ENCODE measurements around the gene KIF11. TPM values are rescaled to one million over a fixed set of nuclear protein-coding genes. Genes with fewer than 3 reads are reported as not detected.

KIF11 gene
- total and polyA plus RNA-seq, 10 donors, result 0.93 to 7.3 (median 4.2) TPM

DNA sequence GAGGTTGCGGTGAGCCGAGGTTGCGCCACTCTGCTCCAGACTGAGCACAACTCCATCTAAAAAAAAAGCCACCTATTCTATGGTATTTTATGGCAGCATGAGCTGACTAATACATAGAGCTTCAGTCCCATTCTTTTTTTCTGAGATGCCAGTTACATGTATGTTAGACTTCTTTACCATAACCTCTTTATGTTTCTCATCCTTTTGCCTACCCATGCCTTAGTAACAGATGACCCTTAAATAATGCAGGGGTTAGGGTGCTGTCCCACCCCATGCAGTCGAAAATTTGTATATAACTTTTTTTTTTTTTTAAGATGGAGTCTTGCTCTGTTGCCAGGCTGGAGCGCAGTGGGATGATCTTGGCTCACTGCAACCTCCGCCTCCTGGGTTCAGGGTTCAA lies 74.1 kb downstream of the KIF11 start:
- Histone ChIP-seq H3K4me3 (no peak overlapping the region), H3K27ac (no peak overlapping the region)
- 95 to 97% (median 95%) methylated on average over 6 of the region's 6 CpGs for WGBS, 5 donors

DNA sequence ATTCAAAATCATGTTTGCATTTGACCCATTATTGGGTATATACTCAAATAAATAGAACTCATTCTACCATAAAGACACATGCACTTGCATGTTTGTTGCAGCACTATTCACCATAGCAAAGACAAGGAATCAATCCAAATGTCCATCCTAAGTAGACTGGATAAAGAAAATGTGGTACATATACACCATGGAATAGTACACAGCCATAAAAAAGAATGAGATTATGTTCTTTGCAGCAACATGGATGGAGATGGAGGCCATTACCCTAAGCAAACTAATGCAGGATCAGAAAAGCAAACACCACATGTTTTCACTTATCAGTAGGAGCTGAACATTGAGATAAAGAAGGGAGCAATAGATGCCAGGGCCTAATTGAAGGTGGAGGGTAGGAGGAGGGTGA lies 84.8 kb downstream of the KIF11 start:
- TF ChIP-seq POLR2A (IDR thresholded peaks at IDR 0.05), result no peak
- no peak for TF ChIP-seq POLR2AphosphoS5 (IDR thresholded peaks at IDR 0.05)
- TF ChIP-seq, protein P1, sequence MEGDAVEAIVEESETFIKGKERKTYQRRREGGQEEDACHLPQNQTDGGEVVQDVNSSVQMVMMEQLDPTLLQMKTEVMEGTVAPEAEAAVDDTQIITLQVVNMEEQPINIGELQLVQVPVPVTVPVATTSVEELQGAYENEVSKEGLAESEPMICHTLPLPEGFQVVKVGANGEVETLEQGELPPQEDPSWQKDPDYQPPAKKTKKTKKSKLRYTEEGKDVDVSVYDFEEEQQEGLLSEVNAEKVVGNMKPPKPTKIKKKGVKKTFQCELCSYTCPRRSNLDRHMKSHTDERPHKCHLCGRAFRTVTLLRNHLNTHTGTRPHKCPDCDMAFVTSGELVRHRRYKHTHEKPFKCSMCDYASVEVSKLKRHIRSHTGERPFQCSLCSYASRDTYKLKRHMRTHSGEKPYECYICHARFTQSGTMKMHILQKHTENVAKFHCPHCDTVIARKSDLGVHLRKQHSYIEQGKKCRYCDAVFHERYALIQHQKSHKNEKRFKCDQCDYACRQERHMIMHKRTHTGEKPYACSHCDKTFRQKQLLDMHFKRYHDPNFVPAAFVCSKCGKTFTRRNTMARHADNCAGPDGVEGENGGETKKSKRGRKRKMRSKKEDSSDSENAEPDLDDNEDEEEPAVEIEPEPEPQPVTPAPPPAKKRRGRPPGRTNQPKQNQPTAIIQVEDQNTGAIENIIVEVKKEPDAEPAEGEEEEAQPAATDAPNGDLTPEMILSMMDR (IDR thresholded peaks at IDR 0.05 in 8 of 11, conservative IDR thresholded peaks at IDR 0.05 in 3 of 11), result no peak
- Histone ChIP-seq H3K4me3 (no peak overlapping the region), H3K9me3 (peaks cover 0 to 5% (median 0%) of the 10 kb centered on the region in 8 donors), H3K4me1 (no peaks in the 10 kb centered on the region), H3K27me3 (replicated peaks in 1 of 7) (no peaks in the 10 kb centered on the region), H3K36me3 (no peaks in the 10 kb centered on the region), H3K27ac (no peak overlapping the region)
- no peak for DNase-seq
- intact Hi-C loops (cut with DNase I; ENCODE audit: low total_unique reads), result no loop called here

More for the DNA sequence above, 74.1 kb downstream of the KIF11 start:
- Histone ChIP-seq H3K9me3 (peaks cover 14 to 31% (median 24%) of the 10 kb centered on the region in 8 donors), H3K36me3 (no peaks in the 10 kb centered on the region), H3K4me1 (no peaks in the 10 kb centered on the region), H3K27me3 (replicated peaks in 1 of 7) (no peaks in the 10 kb centered on the region)
- intact Hi-C loops (cut with DNase I; ENCODE audit: low total_unique reads), result no loop called here
- TF ChIP-seq, protein P1 (IDR thresholded peaks at IDR 0.05 in 8 of 11, conservative IDR thresholded peaks at IDR 0.05 in 3 of 11), result no peak
- TF ChIP-seq POLR2AphosphoS5 (IDR thresholded peaks at IDR 0.05) (no peak), POLR2A (IDR thresholded peaks at IDR 0.05) (no peak)
- DNase-seq, result no peak

- Histone ChIP-seq H3K4me1 (no peaks in the 10 kb centered on the region), H3K36me3 (no peaks in the 10 kb centered on the region), H3K4me3 (no peak overlapping the region), H3K9me3 (peaks cover 0 to 5% (median 0%) of the 10 kb centered on the region in 8 donors), H3K27me3 (replicated peaks in 1 of 7) (no peaks in the 10 kb centered on the region), H3K27ac (no peak overlapping the region)
- intact Hi-C loops (cut with DNase I; ENCODE audit: low total_unique reads), result no loop called here
- no peak for TF ChIP-seq POLR2A (IDR thresholded peaks at IDR 0.05)
- TF ChIP-seq, protein P1 (IDR thresholded peaks at IDR 0.05 in 8 of 11, conservative IDR thresholded peaks at IDR 0.05 in 3 of 11), result no peak
- no peak for TF ChIP-seq POLR2AphosphoS5 (IDR thresholded peaks at IDR 0.05)
- no peak for DNase-seq
- WGBS, 5 donors, result 83 to 93% (median 87%) methylated on average over 5 of the region's 5 CpGs
Observed at GRCh38 chr10:92678206-92678605, 85.3 kb downstream of the KIF11 start.

DNA sequence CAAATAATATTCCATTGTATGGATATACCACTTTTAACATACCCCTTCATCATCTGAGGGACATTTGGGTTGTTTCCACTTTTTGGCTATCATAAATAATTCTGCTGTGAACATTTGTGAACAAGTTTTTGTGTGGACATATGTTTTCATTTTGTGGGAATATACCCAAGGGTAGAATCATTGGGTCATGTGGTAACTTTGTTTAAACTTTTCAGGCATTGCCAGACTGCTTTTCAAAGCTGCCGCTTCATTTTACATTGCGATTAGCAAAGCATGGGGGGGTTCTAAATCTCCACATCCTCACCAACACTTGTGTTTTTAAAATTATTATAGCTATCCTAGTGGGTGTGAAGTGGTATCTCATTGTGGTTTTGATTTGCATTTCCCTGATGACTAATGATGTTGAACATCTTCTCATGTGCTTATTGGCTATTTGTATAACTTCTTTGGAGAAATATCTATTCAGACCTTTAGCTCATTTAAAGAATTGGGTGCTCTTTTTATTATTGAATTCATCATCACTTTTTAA lies 88.4 kb downstream of the KIF11 start:
- Histone ChIP-seq H3K4me1 (peaks cover 0 to under 1% (median 0%) of the 10 kb centered on the region in 6 donors), H3K9me3 (peaks cover 0 to 22% (median 11%) of the 10 kb centered on the region in 8 donors), H3K36me3 (no peaks in the 10 kb centered on the region), H3K4me3 (no peak overlapping the region), H3K27ac (no peak overlapping the region), H3K27me3 (replicated peaks in 1 of 7) (no peaks in the 10 kb centered on the region)
- intact Hi-C loops (cut with DNase I; ENCODE audit: low total_unique reads), result loop anchor here (10.0 kb wide), 2 partner anchors 87 to 193 kb away; partner anchors contain the start of gene KIF11
- WGBS, 5 donors, result 63 to 87% (median 80%) methylated on average over 2 of the region's 2 CpGs
- TF ChIP-seq POLR2AphosphoS5 (IDR thresholded peaks at IDR 0.05), result no peak
- TF ChIP-seq, protein P1 (IDR thresholded peaks at IDR 0.05 in 8 of 11, conservative IDR thresholded peaks at IDR 0.05 in 3 of 11), result no peak
- no peak for TF ChIP-seq POLR2A (IDR thresholded peaks at IDR 0.05)
- no peak for DNase-seq
